ENCODE results near the gene SLC51B. TPM values are rescaled to one million over a fixed set of nuclear protein-coding genes. Genes with fewer than 3 reads are reported as not detected.
A peak's percentile ranks its signal among the peaks of the same experiment; 100 is the strongest.
"Not testable (repeated sequence)": the region's sequence is repeated elsewhere in the genome, so short reads cannot be mapped to it uniquely, and the experiment has no call there.

Gene SLC51B
- polyA plus RNA-seq, 5 donors, result 11.2 to 17.8 (median 15.1) TPM

- no peak for DNase-seq
Measured at GRCh38 chr15:65099336-65099735, 54.1 kb downstream of the SLC51B start.

DNA sequence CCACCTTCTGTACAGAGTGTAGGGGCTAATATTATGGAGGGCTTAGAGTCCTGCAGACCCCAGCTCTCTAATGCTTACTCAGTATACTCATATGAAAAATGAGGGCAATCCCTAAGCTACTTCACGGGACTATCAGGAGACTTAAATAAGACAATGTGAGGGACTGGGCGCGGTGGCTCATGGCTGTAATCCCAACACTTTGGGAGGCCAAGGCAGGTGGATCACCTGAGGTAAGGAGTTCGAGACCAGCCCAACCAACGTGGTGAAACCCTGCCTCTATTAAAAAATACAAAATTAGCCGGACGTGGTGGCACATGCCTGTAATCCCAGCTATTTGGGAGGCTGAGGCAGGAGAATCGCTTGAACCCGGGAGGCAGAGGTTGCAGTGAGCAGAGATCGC lies 54.6 kb downstream of the SLC51B start:
- DNase-seq, result not testable (repeated sequence)

GRCh38 chr15:65100442-65100841 lies 55.3 kb downstream of the SLC51B start:
- no peak for DNase-seq

- DNase-seq, result peak; percentile 75 to 83
Measured at GRCh38 chr15:65101411-65101890, 56.3 kb downstream of the SLC51B start.

GRCh38 chr15:65101891-65102708 lies 56.9 kb downstream of the SLC51B start:
- no peak for DNase-seq

GRCh38 chr15:65102912-65103311 lies 57.7 kb downstream of the SLC51B start:
- DNase-seq, result no peak

Other genes starting within 250 kb of the SLC51B start
- 10 to 100 TPM in 3 of 5 donors, 1 to 10 TPM in 2; 9.0 to 19.3 (median 11.0) TPM for gene PIF1, start 219.7 kb upstream of the SLC51B start, polyA plus RNA-seq (ENCODE audit: insufficient read depth in 1 of 5, insufficient read length in 5 of 5, low replicate concordance in 1 of 5)
- gene PLEKHO2, start 203.5 kb upstream of the SLC51B start, polyA plus RNA-seq (ENCODE audit: insufficient read depth in 1 of 5, insufficient read length in 5 of 5, low replicate concordance in 1 of 5), result 10 to 100 TPM; 19.6 to 27.7 (median 23.9) TPM
- 10 to 100 TPM in 3 of 5 donors, 1 to 10 TPM in 2; 8.5 to 12.8 (median 11.5) TPM for gene ANKDD1A, start 133.5 kb upstream of the SLC51B start, polyA plus RNA-seq (ENCODE audit: insufficient read depth in 1 of 5, insufficient read length in 5 of 5, low replicate concordance in 1 of 5)
- 100 to 1,000 TPM in 3 of 5 donors, 10 to 100 TPM in 2; 95.9 to 115 (median 102) TPM for gene SPG21, start 55.5 kb upstream of the SLC51B start, polyA plus RNA-seq (ENCODE audit: insufficient read depth in 1 of 5, insufficient read length in 5 of 5, low replicate concordance in 1 of 5)
- 10 to 100 TPM; 16.0 to 20.5 (median 18.7) TPM for gene MTFMT, start 15.7 kb upstream of the SLC51B start, polyA plus RNA-seq (ENCODE audit: insufficient read depth in 1 of 5, insufficient read length in 5 of 5, low replicate concordance in 1 of 5)
- 100 to 1,000 TPM in 3 of 5 donors, 10 to 100 TPM in 2; 94.9 to 131 (median 107) TPM for gene RASL12, start 22.6 kb downstream of the SLC51B start, polyA plus RNA-seq (ENCODE audit: insufficient read depth in 1 of 5, insufficient read length in 5 of 5, low replicate concordance in 1 of 5)
- gene KBTBD13, start 31.4 kb downstream of the SLC51B start, polyA plus RNA-seq (ENCODE audit: insufficient read depth in 1 of 5, insufficient read length in 5 of 5, low replicate concordance in 1 of 5), result 1 to 10 TPM in 1 of 5 donors, under 1 TPM in 4; 0.31 to 1.6 (median 0.89) TPM
- gene UBAP1L, start 69.8 kb downstream of the SLC51B start, polyA plus RNA-seq (ENCODE audit: insufficient read depth in 1 of 5, insufficient read length in 5 of 5, low replicate concordance in 1 of 5), result 10 to 100 TPM in 3 of 5 donors, 1 to 10 TPM in 2; 7.1 to 11.7 (median 10.5) TPM
- 10 to 100 TPM; 29.6 to 37.8 (median 34.9) TPM for gene PDCD7, start 88.4 kb downstream of the SLC51B start, polyA plus RNA-seq (ENCODE audit: insufficient read depth in 1 of 5, insufficient read length in 5 of 5, low replicate concordance in 1 of 5)
- 10 to 100 TPM; 44.9 to 75.0 (median 67.9) TPM for gene CLPX, start 140.0 kb downstream of the SLC51B start, polyA plus RNA-seq (ENCODE audit: insufficient read depth in 1 of 5, insufficient read length in 5 of 5, low replicate concordance in 1 of 5)
- 1 to 10 TPM; 1.3 to 2.8 (median 1.7) TPM for gene CILP, start 166.1 kb downstream of the SLC51B start, polyA plus RNA-seq (ENCODE audit: insufficient read depth in 1 of 5, insufficient read length in 5 of 5, low replicate concordance in 1 of 5)
- gene PARP16, start 241.5 kb downstream of the SLC51B start, polyA plus RNA-seq (ENCODE audit: insufficient read depth in 1 of 5, insufficient read length in 5 of 5, low replicate concordance in 1 of 5), result 10 to 100 TPM; 18.2 to 21.6 (median 19.8) TPM